NCI-H2171 treated with DMSO at 0.1 percent for 48 hours (cell line): ENCODE measurements around the gene BLOC1S6.

ENCODE experiments used
- DNase-seq: peaks from one replicate; lab custom pipeline; 2025; lab: John Stamatoyannopoulos, UW

The BLOC1S6 gene, protein sequence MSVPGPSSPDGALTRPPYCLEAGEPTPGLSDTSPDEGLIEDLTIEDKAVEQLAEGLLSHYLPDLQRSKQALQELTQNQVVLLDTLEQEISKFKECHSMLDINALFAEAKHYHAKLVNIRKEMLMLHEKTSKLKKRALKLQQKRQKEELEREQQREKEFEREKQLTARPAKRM

DNA sequence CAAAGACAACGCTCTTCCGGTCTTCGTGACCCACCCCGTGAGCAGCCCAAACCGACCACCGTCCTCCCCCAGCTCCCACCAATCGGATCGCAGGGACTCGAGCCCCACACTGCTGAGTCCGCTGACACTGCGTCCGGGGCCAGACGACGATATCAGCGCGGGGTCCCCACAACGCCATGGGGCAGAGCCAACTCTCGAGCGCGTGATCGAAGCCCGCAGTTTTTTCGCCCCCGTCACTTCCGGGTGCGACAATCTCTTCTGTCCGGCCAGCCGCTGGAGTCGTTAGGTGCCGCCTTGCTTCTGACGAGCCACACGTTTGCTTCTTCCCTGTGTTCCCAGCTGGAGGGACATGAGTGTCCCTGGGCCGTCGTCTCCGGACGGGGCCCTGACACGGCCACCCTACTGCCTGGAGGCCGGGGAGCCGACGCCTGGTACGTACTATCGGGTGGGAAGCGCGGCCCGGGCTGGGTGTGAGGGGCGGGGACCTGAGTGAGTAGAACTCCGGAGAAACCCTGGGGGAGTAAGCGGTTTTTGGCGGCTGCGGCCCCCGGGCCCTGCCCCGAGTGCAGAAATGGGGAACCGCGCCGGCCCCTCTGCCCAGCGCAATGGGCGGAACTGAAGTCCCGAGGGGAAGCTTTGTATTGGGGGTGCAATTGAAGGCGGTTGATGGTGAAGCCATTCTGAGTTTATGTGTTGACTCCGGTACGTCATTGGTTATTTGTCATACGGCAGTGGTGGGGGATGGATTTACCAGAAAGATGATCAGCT is at the start of gene BLOC1S6:
BLOC1S6 (plus strand) TSS at position 285 of the 768 bp plus-strand sequence; CDS start at position 350, 65 bp downstream.
- DNase-seq = peak; percentile 97

DNA sequence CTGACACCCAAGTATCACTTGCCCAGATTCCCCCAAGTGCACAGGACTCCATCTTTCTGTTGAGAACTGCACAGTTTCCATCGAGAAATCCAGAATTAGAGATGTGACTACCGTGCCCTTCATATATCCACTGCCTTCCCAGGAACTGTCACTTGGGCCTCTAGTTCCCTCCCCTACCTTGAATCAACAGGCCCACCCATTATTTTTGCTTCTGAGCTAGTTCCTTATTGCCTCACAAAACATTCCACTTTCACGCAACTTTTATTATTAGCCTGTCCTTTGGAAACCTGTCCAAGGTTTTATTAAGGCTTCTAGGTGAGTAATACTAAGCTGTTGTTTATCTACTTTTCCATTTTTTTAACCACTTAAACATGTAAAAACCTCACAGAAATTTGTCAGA is 47.5 kb upstream of the BLOC1S6 start:
- DNase-seq = no peak

DNA sequence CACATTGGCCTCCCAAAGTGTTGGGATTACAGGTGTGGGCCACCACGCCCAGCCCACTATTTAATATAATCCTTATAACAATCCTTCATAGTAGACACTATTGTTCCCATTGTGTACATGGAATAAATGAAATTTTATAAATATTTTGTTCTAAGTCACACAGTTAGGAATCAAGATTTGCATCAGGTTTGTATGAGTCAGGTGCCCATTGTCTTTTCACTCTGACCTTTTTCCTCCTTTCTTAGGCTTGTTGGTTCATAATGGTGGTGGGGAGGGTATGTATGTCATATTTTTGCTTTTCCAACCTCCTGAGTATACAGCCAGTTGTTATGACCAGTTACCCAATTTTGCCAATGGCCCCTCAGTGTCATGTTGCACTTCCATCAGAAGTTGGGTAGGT is 46.6 kb upstream of the BLOC1S6 start:
- no peak for DNase-seq

DNA sequence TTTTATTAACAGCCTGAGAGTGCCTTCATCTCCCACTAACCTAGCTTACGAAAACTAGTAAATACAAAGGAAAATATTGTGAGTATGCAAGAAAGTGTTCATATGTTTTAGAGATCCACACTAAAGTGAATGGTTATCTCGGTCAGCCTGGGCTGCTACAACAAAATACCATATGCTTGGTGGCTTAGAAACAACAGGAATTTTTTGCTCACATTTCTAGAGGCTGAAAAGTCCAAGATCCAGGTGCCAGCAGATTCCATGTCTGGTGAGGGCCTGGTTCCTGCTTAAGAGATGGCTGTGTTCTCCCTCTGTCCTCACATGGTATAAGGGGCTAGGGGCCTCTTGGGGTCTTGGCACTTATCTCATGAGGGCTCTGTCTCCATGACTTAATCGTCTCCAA is 44.1 kb upstream of the BLOC1S6 start:
- no peak for DNase-seq

DNA sequence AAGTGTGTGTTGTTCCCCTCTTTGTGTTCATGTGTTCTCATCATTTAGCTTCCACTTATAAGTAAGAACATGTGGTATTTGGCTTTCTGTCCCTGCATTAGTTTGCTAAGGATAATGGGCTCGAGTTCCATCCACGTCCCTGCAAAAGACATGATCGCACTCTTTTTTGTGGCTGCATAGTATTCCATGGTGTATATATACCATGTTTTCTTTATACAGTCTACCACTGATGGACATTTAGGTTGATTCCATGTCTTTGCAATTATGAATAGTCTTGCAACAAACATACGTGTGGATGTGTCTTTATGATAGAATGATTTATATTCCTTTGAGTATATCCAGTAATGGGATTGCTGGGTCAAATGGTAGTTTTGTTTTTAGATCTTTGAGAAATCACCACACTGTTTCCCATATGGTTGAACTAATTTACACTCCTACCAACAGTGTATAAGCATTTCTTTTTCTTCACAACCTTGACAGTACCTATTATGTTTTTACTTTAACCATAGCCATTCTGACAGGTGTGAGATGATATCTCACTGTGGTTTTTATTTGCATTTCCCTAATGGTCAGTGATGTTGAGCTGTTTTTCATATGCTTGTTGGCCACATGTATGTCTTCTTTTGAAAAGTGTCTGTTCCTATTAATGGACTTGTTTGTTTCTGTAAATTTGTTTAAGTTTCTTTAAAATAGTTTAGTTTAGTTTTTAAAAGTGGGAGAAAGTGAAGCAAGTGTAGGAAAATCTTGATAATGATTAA is 42.7 kb upstream of the BLOC1S6 start:
- no peak for DNase-seq

DNA sequence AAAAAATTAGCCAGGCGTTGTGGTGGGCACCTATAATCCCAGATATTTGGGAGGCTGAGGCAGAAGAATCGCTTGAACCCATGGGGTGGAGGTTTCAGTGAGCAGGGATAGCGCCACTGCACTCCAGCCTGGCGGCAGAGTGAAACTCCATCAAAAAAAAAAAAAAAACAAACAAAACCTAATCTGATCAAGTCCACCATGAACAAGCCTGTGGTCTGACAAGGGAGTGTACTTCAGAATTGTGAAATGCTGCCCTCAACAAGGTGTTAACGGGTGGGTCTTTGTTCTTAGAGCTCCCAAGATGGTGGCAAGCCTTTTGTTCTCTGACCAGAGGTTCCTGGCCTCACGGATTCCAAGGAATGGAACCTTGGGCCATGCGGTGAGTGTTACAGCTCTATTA is 40.4 kb upstream of the BLOC1S6 start:
- DNase-seq = no peak

DNA sequence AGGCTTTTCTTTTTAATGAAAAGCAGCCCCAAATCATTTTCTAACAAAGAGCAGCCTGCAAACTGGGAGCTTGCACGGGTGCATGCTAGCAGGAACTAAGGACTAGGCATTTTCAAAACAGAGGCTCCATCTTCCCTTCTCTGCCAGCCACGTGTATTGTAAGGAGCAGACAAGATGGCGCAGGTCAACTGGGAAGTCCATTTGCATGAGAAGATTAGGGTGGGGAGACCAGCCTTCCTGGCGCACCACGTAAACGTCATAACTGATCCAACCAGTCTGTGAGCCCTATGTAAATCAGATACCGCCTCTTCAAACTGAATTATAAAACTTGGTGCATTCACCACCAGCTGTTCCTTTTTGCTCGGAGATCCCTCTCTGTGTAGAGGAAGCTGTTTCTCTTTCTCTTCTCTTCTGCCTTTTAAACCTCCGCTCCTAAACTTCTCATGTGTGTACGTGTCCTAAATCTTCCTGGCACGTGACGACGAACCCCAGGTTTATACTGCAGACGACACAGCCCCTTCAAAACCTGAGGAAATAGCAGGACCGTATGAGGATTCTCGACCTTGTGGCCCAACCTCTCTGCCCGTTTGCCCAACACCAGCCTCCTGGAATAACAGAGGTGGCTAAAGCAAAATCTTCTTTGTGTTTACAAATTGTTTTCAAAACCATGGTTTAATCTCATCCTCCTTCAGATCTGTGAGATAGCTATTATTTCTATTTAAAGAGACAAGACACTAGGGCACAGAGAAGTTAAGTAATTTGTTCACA is 38.2 kb upstream of the BLOC1S6 start:
- no peak for DNase-seq

DNA sequence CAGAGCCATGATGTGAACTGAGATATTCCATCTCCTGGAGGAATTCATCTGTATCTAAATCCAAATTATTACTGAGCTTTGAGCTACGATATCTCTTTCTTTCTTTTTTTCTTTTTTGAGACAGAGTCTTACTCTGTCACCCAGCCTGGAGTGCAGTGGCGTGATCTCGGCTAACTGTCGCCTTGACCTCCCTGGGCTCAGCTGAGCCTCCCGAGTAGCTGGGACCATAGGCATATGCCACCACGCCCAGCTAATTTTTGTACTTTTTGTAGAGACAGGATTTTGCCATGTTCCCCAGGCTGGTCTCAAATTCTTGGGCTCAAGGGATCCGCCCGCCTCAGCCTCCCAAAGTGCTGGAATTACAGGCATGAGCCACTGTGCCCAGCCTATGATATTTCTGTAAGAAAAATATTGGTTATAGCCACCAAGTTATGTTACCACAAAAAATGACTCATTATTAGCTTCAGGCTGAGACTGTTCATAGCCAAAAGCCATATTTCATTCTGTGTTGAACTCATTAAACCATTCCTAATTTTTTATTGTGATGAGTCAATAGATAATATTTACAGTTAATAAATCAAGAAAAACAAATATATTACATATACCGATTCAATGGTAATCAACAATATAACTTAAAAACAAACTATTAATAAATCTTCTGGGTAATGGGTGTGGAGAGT is 37.5 kb upstream of the BLOC1S6 start:
- no peak for DNase-seq

DNA sequence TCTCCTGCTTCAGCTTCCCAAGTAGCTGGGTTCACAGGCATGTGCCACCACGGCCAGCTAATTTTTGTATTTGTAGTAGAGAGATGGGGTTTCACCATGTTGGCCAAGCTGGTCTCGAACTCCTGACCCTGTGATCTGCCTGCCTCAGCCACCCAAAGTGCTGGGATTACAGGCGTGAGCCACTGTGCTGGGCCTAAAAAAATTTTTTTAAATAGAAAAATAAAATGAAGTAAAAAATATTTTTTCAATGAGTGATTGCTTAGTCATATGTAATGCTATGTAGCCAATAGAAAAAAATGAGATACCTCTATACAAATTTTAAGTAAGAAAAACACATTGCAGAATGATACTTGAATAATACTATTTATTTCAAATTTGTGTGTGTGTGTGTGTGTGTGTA is 36.7 kb upstream of the BLOC1S6 start:
- no peak for DNase-seq

DNA sequence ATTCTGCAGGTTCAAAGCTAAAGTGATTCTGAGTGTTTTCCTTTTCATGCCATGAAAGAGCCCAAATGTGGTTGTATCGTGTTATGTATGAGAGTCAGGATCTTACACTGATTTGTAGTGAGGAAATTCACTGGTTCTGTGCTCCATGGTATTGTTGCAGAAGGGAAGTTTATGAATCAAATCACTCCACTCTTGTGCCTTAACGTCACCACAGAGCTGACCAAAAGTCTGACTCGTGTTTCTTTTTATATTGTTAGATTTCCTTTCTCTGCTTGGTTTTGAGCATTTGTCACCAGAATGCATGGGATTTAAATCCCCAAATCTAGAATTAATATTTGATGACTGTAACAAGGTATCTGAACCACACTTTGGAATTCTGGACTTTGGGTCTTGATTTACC is 35.5 kb upstream of the BLOC1S6 start:
- DNase-seq = no peak

DNA sequence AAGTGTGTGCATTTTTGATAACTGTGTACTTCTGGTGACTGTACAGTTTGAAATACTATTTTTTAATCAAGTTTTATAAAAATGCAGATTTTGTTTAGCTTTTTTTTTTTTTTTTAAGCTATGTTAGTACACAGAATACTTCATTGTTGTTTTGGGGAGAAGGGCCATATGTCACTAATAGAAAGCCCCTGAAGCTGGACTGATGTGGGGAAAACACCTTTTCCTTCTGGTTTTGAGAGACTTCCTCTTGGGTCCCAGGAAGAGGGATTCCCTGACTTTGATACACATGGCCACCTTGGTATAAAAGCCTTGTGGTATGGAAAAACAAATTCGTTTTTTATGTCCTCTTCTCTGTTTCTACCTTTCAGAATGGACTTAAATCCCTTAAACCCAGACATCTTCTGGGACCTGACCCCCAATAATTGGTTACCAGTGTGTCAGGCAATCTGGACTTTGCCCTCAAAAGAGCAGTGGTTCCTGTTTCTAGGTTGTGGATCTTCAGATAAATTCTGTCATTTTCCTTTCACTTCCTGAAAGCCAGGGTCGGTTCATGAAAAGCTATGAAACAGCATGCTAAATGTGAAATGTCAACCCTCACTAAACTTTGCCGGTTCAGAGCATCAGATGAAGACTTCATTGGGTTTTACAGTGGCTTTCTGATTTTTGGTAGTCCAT is 31.1 kb upstream of the BLOC1S6 start:
- no peak for DNase-seq

DNA sequence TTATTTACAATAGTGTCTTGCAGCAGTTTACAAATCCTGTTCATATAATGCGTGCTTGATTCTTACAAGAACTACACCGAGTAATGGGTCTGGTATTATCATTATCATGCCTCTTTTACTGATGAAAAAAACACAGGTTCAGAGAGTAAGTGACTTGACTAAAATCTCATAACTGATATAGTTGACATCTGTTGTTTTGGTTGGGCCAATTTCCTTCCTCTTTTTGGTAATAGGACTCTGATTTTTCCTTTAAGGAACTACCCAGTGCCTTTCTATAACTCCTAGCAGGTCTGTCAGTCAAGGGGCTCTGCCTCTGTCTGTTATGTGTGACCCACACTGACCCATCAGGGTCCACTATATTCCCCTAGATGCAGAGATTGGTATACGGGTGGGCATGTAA is 14.6 kb upstream of the BLOC1S6 start:
- DNase-seq = peak; percentile 7

DNA sequence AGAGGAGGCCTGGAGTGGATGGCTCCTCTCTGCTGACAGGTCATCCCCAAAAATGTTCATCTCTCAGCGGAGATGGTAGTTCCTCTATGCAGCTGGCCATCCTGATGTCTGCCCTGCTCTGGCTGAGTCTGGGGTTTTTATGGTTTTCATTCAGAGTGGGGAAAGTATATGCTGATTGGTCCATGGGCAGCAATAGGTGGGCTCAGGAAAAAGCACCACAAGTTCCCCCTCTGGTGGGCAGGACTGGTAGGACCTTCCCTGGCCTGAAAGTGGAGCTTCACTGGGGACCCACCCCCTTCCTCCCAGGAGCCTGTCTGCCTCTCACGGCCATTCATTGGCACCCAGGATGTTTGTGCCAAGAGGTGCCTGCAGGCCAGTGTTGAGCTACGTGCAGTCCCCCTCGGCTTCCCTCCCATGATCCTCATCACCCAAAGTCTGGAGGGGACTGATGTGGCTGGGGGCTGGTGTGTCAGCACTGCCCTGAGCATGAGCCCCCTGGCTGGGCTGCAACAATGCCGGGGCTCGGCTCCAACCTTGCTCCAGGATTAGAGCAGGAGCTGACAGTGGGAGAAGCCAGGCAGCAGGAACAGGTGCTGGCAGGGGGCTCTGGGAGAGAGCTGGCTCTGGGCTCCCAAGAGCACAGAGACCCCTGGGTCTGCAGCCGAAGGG is 13.1 kb upstream of the BLOC1S6 start:
- DNase-seq = no peak

DNA sequence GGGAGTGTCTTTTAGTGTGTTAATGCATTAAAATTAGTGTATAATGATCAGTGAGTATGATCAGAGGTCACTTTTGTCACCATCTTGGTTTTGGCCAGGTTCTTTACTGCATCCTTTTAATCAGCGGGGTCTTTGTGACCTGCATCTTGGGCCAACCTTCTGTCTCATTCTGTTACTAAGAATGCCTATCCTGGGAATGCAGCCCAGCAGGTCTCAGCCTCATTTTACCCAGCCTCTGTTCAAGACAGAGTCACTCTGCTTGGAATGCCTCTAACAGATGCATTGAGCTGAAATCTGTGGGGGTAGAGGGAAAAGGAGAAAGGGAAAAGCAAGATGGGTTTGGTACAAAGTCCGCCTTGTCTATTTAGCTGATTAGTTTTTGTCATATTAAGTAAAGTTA is 5.3 kb upstream of the BLOC1S6 start:
- DNase-seq = no peak

DNA sequence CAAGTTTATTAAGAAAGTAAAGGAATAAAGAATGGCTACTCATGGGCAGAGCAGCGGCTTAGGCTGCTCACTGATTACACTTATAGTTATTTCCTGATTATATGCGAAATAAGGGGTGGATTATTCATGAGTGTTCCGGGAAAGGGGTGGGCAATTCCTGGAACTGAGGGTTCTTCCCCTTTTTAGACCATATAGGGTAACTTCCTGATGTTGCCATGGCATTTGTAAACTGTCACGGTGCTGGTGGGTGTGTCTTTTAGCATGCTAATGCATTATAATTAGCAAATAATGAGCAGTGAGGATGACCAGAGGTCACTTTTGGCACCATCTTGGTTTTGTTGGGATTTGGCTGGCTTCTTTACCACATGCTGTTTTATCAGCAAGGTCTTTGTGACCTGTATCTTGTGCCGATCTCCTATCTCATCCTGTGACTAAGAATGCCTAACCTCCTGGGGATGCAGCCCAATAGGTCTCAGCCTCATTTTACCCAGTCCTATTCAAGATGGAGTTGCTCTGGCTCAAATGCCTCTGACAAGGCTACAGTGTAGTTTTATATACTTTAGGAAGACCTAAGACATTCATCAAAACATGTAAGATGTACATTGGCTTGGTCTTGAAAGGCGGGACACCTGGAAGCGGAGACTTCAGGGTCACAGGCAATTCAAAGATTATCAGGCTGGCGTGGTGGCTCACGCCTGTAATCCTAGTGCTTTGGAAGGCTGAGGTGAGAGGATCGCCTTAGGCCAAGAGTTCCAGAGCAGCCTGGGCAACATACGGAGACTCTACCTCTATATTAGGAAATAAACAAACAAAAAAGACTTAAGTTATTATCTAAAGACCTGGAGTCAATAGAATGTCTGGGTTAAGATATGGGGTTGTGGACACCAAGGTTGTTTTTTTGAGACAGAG is 3.2 kb upstream of the BLOC1S6 start:
- no peak for DNase-seq

DNA sequence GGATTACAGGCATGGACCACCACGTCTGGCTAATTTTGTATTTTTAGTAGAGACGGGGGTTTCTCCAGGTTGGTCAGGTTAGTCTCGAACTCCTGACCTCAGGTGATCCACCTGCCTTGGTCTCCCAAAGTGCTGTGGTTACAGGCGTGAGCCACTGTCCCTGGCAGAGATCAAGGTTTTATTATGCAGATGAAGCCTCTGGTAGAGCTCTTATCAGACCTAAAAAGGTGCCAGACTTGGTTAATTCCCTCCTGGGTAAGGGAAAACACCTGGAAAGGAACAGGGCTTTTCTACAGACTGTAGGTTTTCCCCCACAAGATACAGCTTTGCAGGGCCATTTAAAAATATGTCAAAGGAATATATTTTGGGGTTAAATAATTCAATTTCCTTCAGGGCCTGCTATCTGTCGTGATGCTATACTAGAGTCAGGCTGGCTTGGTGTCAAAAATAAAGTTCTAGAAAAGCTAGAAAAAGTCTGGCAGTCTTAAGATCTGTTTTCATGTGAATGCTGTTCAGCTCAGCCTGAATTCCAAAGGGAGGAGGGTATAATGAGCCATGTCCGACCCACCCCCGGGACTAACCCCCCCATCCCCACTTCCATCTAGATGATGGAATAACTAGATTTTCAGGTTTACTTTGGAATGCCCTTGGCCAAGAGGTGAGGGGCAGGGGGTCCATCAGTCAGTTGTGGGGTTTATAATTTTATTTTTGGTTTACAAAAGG is 1.9 kb upstream of the BLOC1S6 start:
- DNase-seq = no peak

DNA sequence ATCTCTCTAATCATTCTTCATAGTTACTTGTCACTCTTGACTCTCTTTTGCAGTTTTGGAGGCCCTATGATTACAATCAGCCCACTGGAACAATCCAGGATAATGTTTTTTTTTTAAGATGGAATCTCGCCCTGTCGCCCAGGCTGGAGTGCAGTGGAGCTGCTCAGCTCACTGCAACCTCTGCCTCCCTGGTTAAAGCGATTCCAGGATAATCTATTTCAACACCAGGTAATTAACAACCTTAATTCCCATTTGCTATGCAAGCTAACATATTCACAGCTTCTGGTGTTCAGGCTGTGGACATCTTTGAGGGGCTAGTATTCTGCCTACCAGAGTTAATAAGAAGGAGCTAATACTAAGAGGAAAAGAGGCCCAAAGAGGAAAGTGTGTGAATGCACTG is 1.1 kb upstream of the BLOC1S6 start:
- DNase-seq = no peak

DNA sequence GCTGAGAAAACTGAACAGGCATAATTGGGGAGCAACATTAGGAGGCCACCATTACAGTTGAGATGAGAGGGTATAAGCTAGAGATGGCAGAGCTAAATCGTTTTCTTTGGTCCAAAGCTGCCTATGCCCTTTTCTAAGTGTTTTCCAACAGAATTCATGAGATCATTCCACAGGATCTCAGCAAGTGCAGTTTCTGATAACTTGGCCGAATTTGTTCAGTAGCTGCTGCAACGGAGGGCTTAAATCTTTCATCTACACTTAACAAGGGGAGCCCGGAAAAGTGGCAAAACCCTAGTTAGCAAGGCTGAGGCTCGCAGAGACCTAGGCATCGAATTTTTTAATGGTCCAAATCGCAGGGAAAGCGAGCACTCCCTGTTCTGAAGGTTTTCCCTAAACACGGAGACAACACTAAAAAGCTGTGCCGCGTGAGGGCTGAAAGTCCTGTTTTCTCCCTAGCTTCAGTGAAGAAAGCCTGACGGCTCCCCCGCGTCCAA is 531 bp upstream of the BLOC1S6 start:
- peak; percentile 41 for DNase-seq

DNA sequence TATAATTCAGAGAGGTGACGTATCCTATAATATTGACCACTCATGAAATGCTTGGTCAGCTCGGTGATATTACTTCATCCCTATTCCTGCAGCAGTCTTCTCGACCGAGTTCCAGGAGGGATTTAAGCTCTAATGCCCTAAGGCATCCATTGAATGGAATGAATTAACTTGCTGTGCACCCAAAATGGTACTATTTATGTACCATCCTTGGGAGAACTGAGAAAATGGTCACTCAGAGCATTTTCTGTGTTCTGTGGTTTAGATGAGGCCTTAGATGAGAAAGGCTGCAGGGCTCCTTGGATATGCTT is 638 bp downstream of the BLOC1S6 start:
- no peak for DNase-seq
